Glutamatergic neuron (in vitro differentiated cells): ENCODE data around the gene STRIP1. TPM values are rescaled to one million over a fixed set of nuclear protein-coding genes. Genes with fewer than 3 reads are reported as not detected.

Source experiments
- DNase-seq: peaks from one replicate; pipeline ENCODE4 v3.0.0; 2022
- H3K27ac Mint-ChIP-seq: one replicate; pipeline ENCODE4 v1.8.0; 2020; ENCODE audit warnings: mild to moderate bottlenecking, mixed read lengths, inconsistent platforms; ENCODE audit not compliant: unreplicated experiment
- H3K27me3 Mint-ChIP-seq: one replicate; pipeline ENCODE4 v1.8.0; 2020; ENCODE audit warnings: mild to moderate bottlenecking, moderate library complexity, mixed read lengths, inconsistent platforms; ENCODE audit not compliant: unreplicated experiment
- H3K36me3 Mint-ChIP-seq: one replicate; pipeline ENCODE4 v1.8.0; 2020; ENCODE audit warnings: mild to moderate bottlenecking, mixed read lengths, inconsistent platforms; ENCODE audit not compliant: unreplicated experiment
- H3K4me1 Mint-ChIP-seq: one replicate; pipeline ENCODE4 v1.8.0; 2020; ENCODE audit warnings: mild to moderate bottlenecking, low read depth, mixed read lengths, inconsistent platforms; ENCODE audit not compliant: unreplicated experiment
- H3K4me3 Mint-ChIP-seq: one replicate; pipeline ENCODE4 v1.8.0; 2020; ENCODE audit warnings: mild to moderate bottlenecking, mixed read lengths, inconsistent platforms; ENCODE audit not compliant: unreplicated experiment
- H3K9me3 Mint-ChIP-seq: one replicate; pipeline ENCODE4 v1.8.0; 2020; ENCODE audit warnings: mild to moderate bottlenecking, moderate library complexity, mixed read lengths, inconsistent platforms; ENCODE audit not compliant: unreplicated experiment
- CTCF ChIP-seq: fragments of 200-600 bp; sonication (generic); IDR thresholded peaks from one replicate; pipeline ENCODE4 v1.5.0; 2021; ENCODE audit not compliant: partially characterized antibody, unreplicated experiment
- total RNA-seq: library from RNA; stranded (reverse); fragmentation: NEBNext Ultra II Directional; extraction: Animal tissue kit (Norgen Biotek cat#: 25700); gene quantifications from one replicate; pipeline ENCODE4 v1.2.1, GENCODE V29; 2021; ENCODE audit not compliant: unreplicated experiment

STRIP1 gene
- total RNA-seq, 1 donor from 2014 or later: 90.2 TPM

- DNase-seq: no peak
These were observed 30.5 kb upstream of the STRIP1 start for GRCh38 chr1:110003747-110004428.

GRCh38 chr1:110004583-110004982, 29.8 kb upstream of the STRIP1 start:
- Mint-ChIP-seq H3K36me3 (no peaks in the 10 kb centered on the region), H3K4me3 (no peak overlapping the region), H3K27me3 (no peaks in the 10 kb centered on the region), H3K27ac (no peak overlapping the region), H3K4me1 (peaks cover 35% of the 10 kb centered on the region), H3K9me3 (no peaks in the 10 kb centered on the region)
- TF ChIP-seq CTCF: no peak
- DNase-seq: no peak

More at GRCh38 chr1:110003747-110004428, 30.5 kb upstream of the STRIP1 start:
- Mint-ChIP-seq H3K4me3 (no peak overlapping the region), H3K4me1 (peaks cover 35% of the 10 kb centered on the region), H3K9me3 (no peaks in the 10 kb centered on the region), H3K36me3 (no peaks in the 10 kb centered on the region), H3K27ac (no peak overlapping the region), H3K27me3 (no peaks in the 10 kb centered on the region)
- TF ChIP-seq CTCF: no peak

- Mint-ChIP-seq H3K9me3 (no peaks in the 10 kb centered on the region), H3K27me3 (no peaks in the 10 kb centered on the region), H3K4me3 (no peak overlapping the region), H3K36me3 (no peaks in the 10 kb centered on the region), H3K27ac (no peak overlapping the region), H3K4me1 (peaks cover 35% of the 10 kb centered on the region)
- no peak for TF ChIP-seq CTCF
- DNase-seq: no peak
These were observed 28.5 kb upstream of the STRIP1 start for GRCh38 chr1:110005971-110006370.

- Mint-ChIP-seq H3K27me3 (no peaks in the 10 kb centered on the region), H3K4me3 (no peak overlapping the region), H3K4me1 (peaks cover 35% of the 10 kb centered on the region), H3K27ac (peak overlapping the region; percentile 81), H3K36me3 (no peaks in the 10 kb centered on the region), H3K9me3 (no peaks in the 10 kb centered on the region)
- no peak for TF ChIP-seq CTCF
- no peak for DNase-seq
These were observed 27.9 kb upstream of the STRIP1 start for GRCh38 chr1:110006516-110006915.

- Mint-ChIP-seq H3K4me3 (no peak overlapping the region), H3K27me3 (no peaks in the 10 kb centered on the region), H3K9me3 (no peaks in the 10 kb centered on the region), H3K4me1 (peaks cover 32% of the 10 kb centered on the region), H3K27ac (peak overlapping the region; percentile 81), H3K36me3 (no peaks in the 10 kb centered on the region)
- no peak for DNase-seq
- no peak for TF ChIP-seq CTCF
These were observed 27.2 kb upstream of the STRIP1 start for GRCh38 chr1:110007046-110007830.
